ENCODE results near the gene RNU6-9.
"Not testable (repeated sequence)": the region's sequence is repeated elsewhere in the genome, so short reads cannot be mapped to it uniquely, and the experiment has no call there.

RNU6-9 gene

GRCh38 chr19:892894-893689 lies at the start of gene RNU6-9, which contains the start of gene MED16:
RNU6-9 (plus strand) TSS chr19:893484.
MED16 (minus strand) TSS chr19:893187; CDS start chr19:891131, 2,056 bp downstream.
- DNase-seq (ENCODE audit: low read depth in 2 of 2): peak; percentile 75 to 78

- no peak for DNase-seq (ENCODE audit: low read depth in 2 of 2)
Measured at GRCh38 chr19:843836-844545, 49.3 kb upstream of the RNU6-9 start.

DNA sequence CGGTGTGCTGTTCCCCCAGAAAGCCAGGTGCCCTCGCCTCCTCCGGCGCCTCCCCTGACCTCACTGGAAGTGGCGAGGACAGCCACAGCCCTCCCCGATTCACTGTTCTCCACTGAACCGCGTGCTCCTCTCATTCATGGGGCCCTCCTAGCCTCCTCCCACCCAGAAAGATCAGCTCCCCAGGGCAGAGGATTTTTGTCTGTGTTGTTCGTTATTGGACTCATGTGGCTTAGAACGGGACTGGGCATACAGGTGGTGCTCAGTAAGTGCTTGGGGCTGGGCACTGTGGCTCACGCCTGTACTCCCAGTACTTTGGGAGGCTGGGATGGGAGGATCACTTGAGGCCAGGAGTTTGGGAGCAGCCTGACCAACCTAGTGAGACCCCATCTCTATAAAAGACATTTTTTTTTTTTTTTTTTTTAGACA lies 48.7 kb upstream of the RNU6-9 start:
- DNase-seq (ENCODE audit: low read depth in 2 of 2): no peak

DNA sequence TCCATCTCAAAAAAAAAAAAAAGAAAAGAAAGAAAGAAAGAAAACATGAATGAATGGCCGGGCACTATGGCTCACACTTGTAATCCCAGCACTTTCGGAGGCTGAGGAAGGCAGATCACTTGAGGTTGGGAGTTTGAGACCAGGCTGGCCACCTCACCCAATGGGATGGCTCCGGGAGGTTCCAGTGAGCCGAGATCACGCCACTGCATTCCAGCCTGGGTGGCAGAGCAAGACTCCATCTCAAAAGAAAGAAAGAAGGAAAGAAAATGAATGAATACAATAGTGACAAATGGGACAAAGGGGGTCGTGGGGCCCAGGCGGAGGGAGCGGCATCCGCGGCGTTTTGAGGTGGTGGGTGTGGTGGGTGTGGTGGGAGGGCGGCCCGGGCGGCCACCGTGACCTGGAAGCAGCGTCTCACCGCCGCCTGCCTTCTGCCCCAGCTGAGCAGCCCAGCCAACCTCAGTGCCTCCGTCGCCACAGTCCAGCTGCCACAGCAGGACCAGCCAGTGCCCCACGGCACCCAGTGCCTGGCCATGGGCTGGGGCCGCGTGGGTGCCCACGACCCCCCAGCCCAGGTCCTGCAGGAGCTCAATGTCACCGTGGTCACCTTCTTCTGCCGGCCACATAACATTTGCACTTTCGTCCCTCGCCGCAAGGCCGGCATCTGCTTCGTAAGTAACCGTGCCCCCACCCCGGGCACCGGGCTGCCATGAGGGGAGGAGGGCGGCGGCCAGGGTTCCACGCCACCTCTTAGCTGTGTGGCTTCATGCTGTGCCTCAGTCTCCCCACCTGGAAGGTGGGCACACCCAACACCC lies 47.4 kb upstream of the RNU6-9 start:
- no peak for DNase-seq (ENCODE audit: low read depth in 2 of 2)

GRCh38 chr19:848386-848921 lies 44.8 kb upstream of the RNU6-9 start:
- DNase-seq (ENCODE audit: low read depth in 2 of 2): no peak

DNA sequence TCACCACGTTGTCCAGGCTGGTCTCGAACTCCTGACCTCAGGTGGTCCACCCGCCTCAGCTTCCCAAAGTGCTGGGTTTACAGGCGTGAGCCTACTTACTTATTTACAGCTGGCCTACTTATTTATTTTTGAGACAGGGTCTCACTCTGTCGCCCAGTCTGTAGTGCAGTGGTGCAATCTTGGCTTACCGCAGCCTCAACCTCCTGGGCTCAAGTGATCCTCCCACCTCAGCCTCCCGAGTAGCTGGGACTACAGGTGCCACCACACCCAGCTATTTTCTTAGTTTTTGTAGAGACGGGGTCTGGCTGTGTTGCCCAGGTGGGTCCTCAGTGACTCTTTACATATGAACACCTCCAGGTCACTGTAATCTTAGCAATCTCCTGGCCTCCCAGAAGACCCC lies 44.1 kb upstream of the RNU6-9 start:
- DNase-seq (ENCODE audit: low read depth in 2 of 2): not testable (repeated sequence)

- DNase-seq (ENCODE audit: low read depth in 2 of 2): no peak
Measured at GRCh38 chr19:850221-850978, 42.9 kb upstream of the RNU6-9 start.

DNA sequence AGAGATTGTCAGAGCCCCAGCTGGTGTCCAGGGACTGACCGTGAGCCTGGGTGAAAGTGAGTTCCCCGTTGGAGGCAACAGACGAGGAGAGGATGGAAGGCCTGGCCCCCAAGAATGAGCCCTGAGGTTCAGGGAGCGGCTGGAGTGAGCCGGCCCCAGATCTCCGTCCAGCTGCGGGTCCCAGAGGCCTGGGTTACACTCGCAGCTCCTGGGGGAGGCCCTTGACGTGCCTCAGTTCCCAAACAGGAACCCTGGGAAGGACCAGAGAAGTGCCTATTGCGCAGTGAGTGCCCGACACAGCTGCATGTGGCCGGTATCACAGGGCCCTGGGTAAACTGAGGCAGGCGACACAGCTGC lies 42.3 kb upstream of the RNU6-9 start:
- no peak for DNase-seq (ENCODE audit: low read depth in 2 of 2)

DNA sequence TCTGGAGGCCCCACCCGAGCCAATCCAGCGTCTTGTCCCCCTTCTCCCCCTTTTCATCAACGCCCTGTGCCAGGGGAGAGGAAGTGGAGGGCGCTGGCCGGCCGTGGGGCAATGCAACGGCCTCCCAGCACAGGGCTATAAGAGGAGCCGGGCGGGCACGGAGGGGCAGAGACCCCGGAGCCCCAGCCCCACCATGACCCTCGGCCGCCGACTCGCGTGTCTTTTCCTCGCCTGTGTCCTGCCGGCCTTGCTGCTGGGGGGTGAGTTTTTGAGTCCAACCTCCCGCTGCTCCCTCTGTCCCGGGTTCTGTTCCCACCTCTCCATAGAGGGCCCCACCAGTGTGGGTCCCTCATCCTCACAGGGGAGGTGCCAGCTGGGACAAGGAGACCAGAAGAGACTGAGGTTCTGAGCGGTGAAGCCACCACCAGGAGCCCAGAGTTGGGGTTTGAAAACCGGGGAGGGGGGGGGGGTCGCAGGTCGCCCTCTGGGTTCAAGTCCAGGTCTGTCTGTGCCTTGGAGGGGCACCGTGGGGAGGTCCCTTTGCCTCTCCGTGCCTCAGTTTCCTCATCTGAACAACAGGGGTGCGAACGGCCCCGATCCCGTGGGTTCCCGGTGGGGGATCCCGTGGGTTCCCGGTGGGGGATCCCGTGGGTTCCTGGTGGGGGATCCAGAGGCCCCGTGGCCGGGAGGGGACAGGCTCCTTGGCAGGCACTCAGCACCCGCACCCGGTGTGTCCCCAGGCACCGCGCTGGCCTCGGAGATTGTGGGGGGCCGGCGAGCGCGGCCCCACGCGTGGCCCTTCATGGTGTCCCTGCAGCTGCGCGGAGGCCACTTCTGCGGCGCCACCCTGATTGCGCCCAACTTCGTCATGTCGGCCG lies 40.9 kb upstream of the RNU6-9 start, which contains the start of gene ELANE:
TSS of gene ELANE (plus strand) at position 168 of the 878 bp plus-strand sequence. CDS start at position 194, 26 bp downstream.
- no peak for DNase-seq (ENCODE audit: low read depth in 2 of 2)

- no peak for DNase-seq (ENCODE audit: low read depth in 2 of 2)
Measured at GRCh38 chr19:853014-853585, 40.2 kb upstream of the RNU6-9 start.

DNA sequence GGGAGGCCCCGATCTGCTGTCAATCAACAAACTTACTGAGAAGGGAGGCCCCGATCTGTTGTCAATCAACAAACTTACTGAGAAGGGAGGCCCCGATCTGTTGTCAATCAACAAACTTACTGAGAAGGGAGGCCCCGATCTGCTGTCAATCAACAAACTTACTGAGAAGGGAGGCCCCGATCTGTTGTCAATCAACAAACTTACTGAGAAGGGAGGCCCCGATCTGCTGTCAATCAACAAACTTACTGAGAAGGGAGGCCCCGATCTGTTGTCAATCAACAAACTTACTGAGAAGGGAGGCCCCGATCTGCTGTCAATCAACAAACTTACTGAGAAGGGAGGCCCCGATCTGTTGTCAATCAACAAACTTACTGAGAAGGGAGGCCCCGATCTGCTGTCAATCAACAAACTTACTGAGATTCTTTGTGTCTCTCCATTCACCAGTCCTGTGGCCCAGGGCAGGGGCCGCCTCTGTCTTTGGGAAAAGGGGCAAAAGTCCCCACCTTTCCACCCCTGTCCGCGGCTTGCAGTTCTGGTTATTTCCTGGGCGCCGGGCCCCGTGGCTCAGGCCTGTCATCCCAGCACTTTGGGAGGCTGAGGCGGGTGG lies 39.6 kb upstream of the RNU6-9 start:
- DNase-seq (ENCODE audit: low read depth in 2 of 2): not testable (repeated sequence)

DNA sequence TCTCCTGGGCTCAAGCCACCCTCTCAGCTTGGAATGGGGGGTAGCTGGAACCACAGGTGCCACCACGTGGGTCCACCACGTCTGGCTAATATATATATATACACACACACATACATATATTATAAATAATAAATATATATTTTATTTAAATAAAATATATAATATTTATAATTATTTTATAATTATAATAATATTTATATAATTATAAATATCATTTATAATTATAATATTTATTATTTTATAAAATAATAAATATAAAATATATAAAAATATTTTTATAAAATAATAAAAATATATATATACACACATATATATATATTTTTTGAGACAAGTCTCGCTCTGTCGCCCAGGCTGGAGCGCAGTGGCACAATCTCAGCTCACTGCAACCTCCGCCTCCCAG lies 38.7 kb upstream of the RNU6-9 start:
- DNase-seq (ENCODE audit: low read depth in 2 of 2): no peak

- DNase-seq (ENCODE audit: low read depth in 2 of 2): no peak
Measured at GRCh38 chr19:855142-855541, 38.1 kb upstream of the RNU6-9 start.

DNA sequence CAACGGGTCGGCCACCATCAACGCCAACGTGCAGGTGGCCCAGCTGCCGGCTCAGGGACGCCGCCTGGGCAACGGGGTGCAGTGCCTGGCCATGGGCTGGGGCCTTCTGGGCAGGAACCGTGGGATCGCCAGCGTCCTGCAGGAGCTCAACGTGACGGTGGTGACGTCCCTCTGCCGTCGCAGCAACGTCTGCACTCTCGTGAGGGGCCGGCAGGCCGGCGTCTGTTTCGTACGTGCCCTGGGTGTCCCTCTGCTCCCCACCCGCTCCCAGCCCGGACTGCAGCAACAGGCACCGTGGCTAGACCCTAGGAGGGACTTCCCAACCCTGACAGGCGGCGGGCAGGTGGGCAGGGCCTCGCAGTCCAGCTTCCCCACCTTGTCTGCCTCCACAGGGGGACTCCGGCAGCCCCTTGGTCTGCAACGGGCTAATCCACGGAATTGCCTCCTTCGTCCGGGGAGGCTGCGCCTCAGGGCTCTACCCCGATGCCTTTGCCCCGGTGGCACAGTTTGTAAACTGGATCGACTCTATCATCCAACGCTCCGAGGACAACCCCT lies 37.6 kb upstream of the RNU6-9 start:
- DNase-seq (ENCODE audit: low read depth in 2 of 2): no peak

GRCh38 chr19:858284-858683 lies 35.0 kb upstream of the RNU6-9 start:
- no peak for DNase-seq (ENCODE audit: low read depth in 2 of 2)

DNA sequence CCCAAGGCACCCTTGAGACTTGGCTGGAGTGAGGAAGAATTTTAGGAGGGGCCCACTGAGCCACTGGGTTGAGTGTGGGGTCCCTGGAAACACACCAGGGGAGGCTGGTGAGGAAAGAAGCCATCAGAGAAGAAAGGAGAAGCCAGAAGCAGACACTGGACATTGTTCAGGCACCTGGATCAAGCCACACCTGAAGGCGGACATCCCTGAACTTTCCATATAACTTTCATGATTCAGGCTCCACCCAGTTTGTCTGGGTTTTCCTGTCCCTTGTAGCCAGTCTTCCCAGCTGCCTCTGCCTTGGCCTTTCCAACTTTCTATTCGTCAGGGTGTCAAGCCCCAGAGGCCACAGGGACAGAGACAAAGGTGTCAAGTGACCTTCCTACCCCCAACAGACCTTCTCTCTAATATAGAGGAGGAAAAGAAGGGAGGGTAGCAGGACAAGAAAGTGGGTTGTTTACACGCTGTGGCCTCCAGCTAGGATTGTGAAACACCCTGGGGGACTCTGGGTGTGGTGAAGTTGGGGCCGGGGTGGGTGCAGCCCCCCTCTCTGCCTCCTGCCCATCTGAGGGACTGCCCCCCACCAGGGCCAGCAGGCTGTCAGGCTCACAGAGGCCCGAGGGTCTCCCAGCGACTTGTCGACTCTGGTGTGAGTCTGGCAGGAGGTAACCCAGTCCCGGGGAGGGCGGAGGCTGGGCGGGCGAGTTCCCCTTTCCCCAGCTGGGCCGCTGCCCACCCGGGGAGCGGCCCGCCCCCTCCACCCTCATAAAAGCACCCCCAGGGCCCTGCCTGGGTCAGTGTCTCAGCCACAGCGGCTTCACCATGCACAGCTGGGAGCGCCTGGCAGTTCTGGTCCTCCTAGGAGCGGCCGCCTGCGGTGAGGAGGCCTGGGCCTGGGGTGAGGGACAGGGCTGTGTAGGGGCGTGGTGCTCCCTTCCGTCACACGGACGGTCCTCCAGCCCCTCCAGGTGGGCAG lies 34.1 kb upstream of the RNU6-9 start, which contains the start of gene CFD:
TSS of gene CFD (plus strand) at position 797 of the 976 bp plus-strand sequence. CDS start at position 823, 26 bp downstream.
- DNase-seq (ENCODE audit: low read depth in 2 of 2): no peak

GRCh38 chr19:861141-861755 lies 32.0 kb upstream of the RNU6-9 start:
- DNase-seq (ENCODE audit: low read depth in 2 of 2): no peak
